Right cardiac atrium (tissue), 5 donors: ENCODE measurements around the gene IZUMO1. TPM values are rescaled to one million over a fixed set of nuclear protein-coding genes. Genes with fewer than 3 reads are reported as not detected.

ENCODE experiments used
- ATAC-seq, 2 donors: fragments of 200-7000 bp; cut with Tn5 transposase; one replicate each; pipeline versions ENCODE4 v1.8.0 to v1.9.1; 2020; ENCODE audit warnings: moderate library complexity in 2 of 2, mild to moderate bottlenecking in 1 of 2
- DNase-seq, 3 donors: peaks; one replicate each; pipeline ENCODE4 v3.0.0-alpha.2; 2020
- H3K27ac ChIP-seq: one replicate; pipeline ENCODE4 v1.5.1; 2013; ENCODE audit warnings: mild to moderate bottlenecking, low read length, control low read depth, moderate library complexity
- H3K27me3 ChIP-seq: one replicate; pipeline ENCODE4 v1.6.1; 2013; ENCODE audit not compliant: control insufficient read depth, insufficient read depth
- H3K4me1 ChIP-seq: one replicate; pipeline ENCODE4 v1.6.1; 2013; ENCODE audit warnings: low read length; ENCODE audit not compliant: control insufficient read depth, insufficient read depth
- H3K4me3 ChIP-seq: one replicate; pipeline ENCODE4 v1.5.1; 2013; ENCODE audit warnings: low read length, control low read depth
- H3K9me3 ChIP-seq: one replicate; pipeline ENCODE4 v1.6.1; 2013; ENCODE audit warnings: low read length; ENCODE audit not compliant: control insufficient read depth
- WGBS: extraction: QIAGEN DNeasy Blood & Tissue Kit; methylation state at CpG from one replicate; pipeline ENCODE4 v1.1.7; 2013; 5-methylcytosine and 5-hydroxymethylcytosine counted together
- intact Hi-C, 4 donors: fragments of 100-400 bp; cut with DNase I; formaldehyde crosslinking; loops; one replicate each; pipeline versions ENCODE4 v1.11.0 to v1.14.0; 2022 to 2023
- polyA plus RNA-seq: library from polyadenylated mRNA; stranded (reverse); fragments of 200-250 nt; gene quantifications from one replicate; pipeline ENCODE4 v1.2.3, GENCODE V29; 2013
- total RNA-seq, 4 donors: library from RNA; stranded (reverse); fragmentation: NEBNext Ultra II Directional; extraction: Animal tissue kit (Norgen Biotek cat#: 25700); gene quantifications; one replicate each; pipeline ENCODE4 v1.2.1, GENCODE V29; 2021
- donor health status: healthy with polysubstance abuse.
- donor health status: DM: no; HTN: yes; CAD: no.
- donor health status: DM: no; HTN: no; CAD: no.
- donor health status: DM: no; HTN: yes; CAD: no; lungs with severe emphysema.
- donor health status: DM: yes; HTN: yes; CAD: no.

Gene IZUMO1
- total and polyA plus RNA-seq, 5 donors: 0.18 to 0.54 (median 0.34) TPM

- H3K27me3 ChIP-seq: no peaks in the 10 kb centered on the region
- no peaks in the 10 kb centered on the region for H3K4me1 ChIP-seq
- no peak for ATAC-seq
- H3K9me3 ChIP-seq: no peaks in the 10 kb centered on the region
- intact Hi-C loops: no loop called here
- no peak overlapping the region for H3K27ac ChIP-seq
- 70% methylated on average over 8 of the region's 8 CpGs for WGBS
- DNase-seq: no peak
- H3K4me3 ChIP-seq: no peak overlapping the region
Measured at GRCh38 chr19:48746110-48746509, 599 bp downstream of the IZUMO1 start.

- H3K27me3 ChIP-seq: no peaks in the 10 kb centered on the region
- peak in 1 of 2 donors; percentile 10 for ATAC-seq
- no peak overlapping the region for H3K4me3 ChIP-seq
- intact Hi-C loops: no loop called here
- no peaks in the 10 kb centered on the region for H3K9me3 ChIP-seq
- H3K4me1 ChIP-seq: no peaks in the 10 kb centered on the region
- H3K27ac ChIP-seq: no peak overlapping the region
- 33% methylated on average over 33 of the region's 33 CpGs for WGBS
- DNase-seq: peak; percentile 52 to 73 (median 71)
Measured at GRCh38 chr19:48745208-48745995, 1.3 kb downstream of the IZUMO1 start.

- Histone ChIP-seq H3K4me1 (no peaks in the 10 kb centered on the region), H3K9me3 (no peaks in the 10 kb centered on the region), H3K27ac (peak overlapping the region; percentile 46), H3K27me3 (no peaks in the 10 kb centered on the region), H3K4me3 (no peak overlapping the region)
- WGBS: 90% methylated on average over 11 of the region's 11 CpGs
- DNase-seq (no peak), ATAC-seq (no peak)
- intact Hi-C loops: no loop called here
Measured at GRCh38 chr19:48742096-48742495, 4.6 kb downstream of the IZUMO1 start.

- no peaks in the 10 kb centered on the region for H3K4me1 ChIP-seq
- no peaks in the 10 kb centered on the region for H3K27me3 ChIP-seq
- DNase-seq (peak; percentile 76 to 87 (median 82)), ATAC-seq (peak; percentile 36 to 71)
- H3K9me3 ChIP-seq: no peaks in the 10 kb centered on the region
- intact Hi-C loops: no loop called here
- peak overlapping the region; percentile 86 for H3K27ac ChIP-seq
- peak overlapping the region; percentile 3 for H3K4me3 ChIP-seq
- WGBS: 32% methylated on average over 35 of the region's 35 CpGs
Measured at GRCh38 chr19:48741129-48741999, 5.3 kb downstream of the IZUMO1 start.

GRCh38 chr19:48740164-48740972, 6.3 kb downstream of the IZUMO1 start, which contains the start of gene RASIP1:
RASIP1 (minus strand) TSS chr19:48740610; CDS start chr19:48740282, 328 bp downstream.
- no peaks in the 10 kb centered on the region for H3K9me3 ChIP-seq
- H3K27ac ChIP-seq: peak within 1 kb of the TSS; percentile 86
- no peaks in the 10 kb centered on the region for H3K4me1 ChIP-seq
- peak within 1 kb of the TSS; percentile 58 for H3K4me3 ChIP-seq
- intact Hi-C loops: no loop called here
- H3K27me3 ChIP-seq: no peaks in the 10 kb centered on the region
- 46% methylated on average over 27 of the region's 27 CpGs for WGBS
- peak; percentile 83 to 91 (median 88) for DNase-seq
- peak; percentile 54 to 78 for ATAC-seq

- intact Hi-C loops: no loop called here
- Histone ChIP-seq H3K4me3 (peak overlapping the region; percentile 58), H3K27ac (peak overlapping the region; percentile 53), H3K4me1 (no peaks in the 10 kb centered on the region), H3K9me3 (no peaks in the 10 kb centered on the region), H3K27me3 (no peaks in the 10 kb centered on the region)
- DNase-seq (peak in 2 of 3 donors; percentile 23 to 58), ATAC-seq (no peak)
- 12% methylated on average over 51 of the region's 51 CpGs for WGBS
Measured at GRCh38 chr19:48739404-48740163, 7.1 kb downstream of the IZUMO1 start.

- WGBS: 2% methylated on average over 92 of the region's 96 CpGs
- Histone ChIP-seq H3K27ac (peak overlapping the region; percentile 61), H3K9me3 (no peaks in the 10 kb centered on the region), H3K4me3 (peak overlapping the region; percentile 58), H3K27me3 (no peaks in the 10 kb centered on the region), H3K4me1 (no peaks in the 10 kb centered on the region)
- DNase-seq: peak; percentile 95 to 98 (median 97)
- ATAC-seq: peak; percentile 79 to 91
- intact Hi-C loops: no loop called here
Measured at GRCh38 chr19:48738557-48739403, 7.9 kb downstream of the IZUMO1 start.

- Histone ChIP-seq H3K27me3 (no peaks in the 10 kb centered on the region), H3K27ac (no peak overlapping the region), H3K4me1 (no peaks in the 10 kb centered on the region), H3K9me3 (no peaks in the 10 kb centered on the region), H3K4me3 (no peak overlapping the region)
- WGBS: 53% methylated on average over 22 of the region's 22 CpGs
- intact Hi-C loops: no loop called here
- ATAC-seq: peak in 1 of 2 donors; percentile 33
- DNase-seq: peak; percentile 68 to 81 (median 77)
Measured at GRCh38 chr19:48737360-48737998, 9.2 kb downstream of the IZUMO1 start.

- H3K9me3 ChIP-seq: no peaks in the 10 kb centered on the region
- H3K4me3 ChIP-seq: no peak overlapping the region
- no peak overlapping the region for H3K27ac ChIP-seq
- DNase-seq: peak in 2 of 3 donors; percentile 43 to 60
- H3K4me1 ChIP-seq: no peaks in the 10 kb centered on the region
- no peaks in the 10 kb centered on the region for H3K27me3 ChIP-seq
- WGBS: 43% methylated on average over 38 of the region's 38 CpGs
- no peak for ATAC-seq
- intact Hi-C loops: no loop called here
Measured at GRCh38 chr19:48735031-48735615, 11.6 kb downstream of the IZUMO1 start.
